GM11168 (cell line): ENCODE results near the gene NCL.
"Not testable (repeated sequence)": the region's sequence is repeated elsewhere in the genome, so short reads cannot be mapped to it uniquely, and the experiment has no call there.

Experiments
- in situ Hi-C: fragments of 300-500 bp; cut with MboI; formaldehyde crosslinking; loops from one replicate; pipeline ENCODE4 v1.12.0; 2022; ENCODE audit warnings: low sequenced_read_pairs; ENCODE audit not compliant: unreplicated experiment

Gene NCL

GRCh38 chr2:231469583-231469950 is 5.3 kb upstream of the NCL start:
- in situ Hi-C loops, result no loop called here

GRCh38 chr2:231467613-231468530 is 3.6 kb upstream of the NCL start:
- in situ Hi-C loops, result no loop called here

- in situ Hi-C loops, result no loop called here
Measured at GRCh38 chr2:231467016-231467545, 2.8 kb upstream of the NCL start.

- in situ Hi-C loops, result no loop called here
Measured at GRCh38 chr2:231464576-231465540, 574 bp upstream of the NCL start.

GRCh38 chr2:231462729-231463465 is 1.4 kb downstream of the NCL start:
- in situ Hi-C loops, result no loop called here

GRCh38 chr2:231461516-231461971 is 2.7 kb downstream of the NCL start:
- in situ Hi-C loops, result no loop called here

- in situ Hi-C loops, result not testable (repeated sequence)
Measured at GRCh38 chr2:231460841-231461240, 3.4 kb downstream of the NCL start.

GRCh38 chr2:231460073-231460835 is 4.0 kb downstream of the NCL start:
- in situ Hi-C loops, result no loop called here

- in situ Hi-C loops, result no loop called here
Measured at GRCh38 chr2:231458368-231458767, 5.9 kb downstream of the NCL start.

- in situ Hi-C loops, result no loop called here
Measured at GRCh38 chr2:231457101-231457500, 7.2 kb downstream of the NCL start.

- in situ Hi-C loops, result no loop called here
Measured at GRCh38 chr2:231456295-231457004, 7.8 kb downstream of the NCL start.

GRCh38 chr2:231455890-231456289 is 8.4 kb downstream of the NCL start:
- in situ Hi-C loops, result no loop called here

- in situ Hi-C loops, result no loop called here
Measured at GRCh38 chr2:231455222-231455621, 9.1 kb downstream of the NCL start.

GRCh38 chr2:231454361-231454791 is 9.9 kb downstream of the NCL start:
- in situ Hi-C loops, result no loop called here

- in situ Hi-C loops, result no loop called here
Measured at GRCh38 chr2:231452799-231453508, 11.3 kb downstream of the NCL start.

GRCh38 chr2:231450548-231450989 is 13.7 kb downstream of the NCL start:
- in situ Hi-C loops, result no loop called here

- in situ Hi-C loops, result no loop called here
Measured at GRCh38 chr2:231449503-231450054, 14.7 kb downstream of the NCL start.

- in situ Hi-C loops, result no loop called here
Measured at GRCh38 chr2:231436957-231437356, 27.3 kb downstream of the NCL start.
